NCI-H510A treated with DMSO at 0.1 percent for 48 hours (cell line): ENCODE measurements around the gene ADORA2A.

Experiments used
- DNase-seq: peaks from one replicate; lab custom pipeline; 2025; lab: John Stamatoyannopoulos, UW

ADORA2A gene

DNA sequence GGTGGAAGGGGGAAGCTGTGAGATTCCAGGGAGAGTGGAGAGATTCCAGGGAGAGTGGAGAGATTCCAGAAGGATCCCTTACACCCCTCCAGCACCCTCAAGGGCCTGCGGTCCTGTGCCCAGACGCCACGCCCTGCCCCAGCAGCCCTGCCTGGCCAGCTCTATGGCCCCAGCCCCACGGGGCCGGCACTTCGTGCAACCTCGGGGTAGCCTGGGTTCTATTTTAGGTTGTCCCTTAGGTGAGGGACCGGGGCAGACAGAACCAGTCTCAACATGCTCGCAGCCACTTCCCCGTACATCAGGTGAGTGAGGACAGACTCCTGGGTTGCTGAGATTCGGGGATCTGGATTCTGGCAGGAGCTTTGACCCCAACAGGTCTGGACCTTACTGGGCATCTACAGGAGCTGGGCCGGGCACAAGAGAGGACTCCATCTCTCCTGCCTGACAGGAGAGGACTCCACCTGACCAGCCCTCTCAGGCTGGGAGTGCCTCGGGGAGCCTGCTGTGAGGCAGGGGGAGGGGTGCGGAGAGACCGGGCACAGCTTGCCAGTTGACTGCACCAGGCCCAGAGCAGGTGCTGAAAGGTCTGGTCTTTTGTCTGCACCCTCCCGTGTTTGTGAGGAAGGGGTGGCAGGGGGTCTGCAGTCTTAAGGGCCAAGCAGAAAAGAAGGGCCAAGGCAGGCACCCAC is 8.5 kb upstream of the ADORA2A start:
- peak; percentile 37 for DNase-seq

DNA sequence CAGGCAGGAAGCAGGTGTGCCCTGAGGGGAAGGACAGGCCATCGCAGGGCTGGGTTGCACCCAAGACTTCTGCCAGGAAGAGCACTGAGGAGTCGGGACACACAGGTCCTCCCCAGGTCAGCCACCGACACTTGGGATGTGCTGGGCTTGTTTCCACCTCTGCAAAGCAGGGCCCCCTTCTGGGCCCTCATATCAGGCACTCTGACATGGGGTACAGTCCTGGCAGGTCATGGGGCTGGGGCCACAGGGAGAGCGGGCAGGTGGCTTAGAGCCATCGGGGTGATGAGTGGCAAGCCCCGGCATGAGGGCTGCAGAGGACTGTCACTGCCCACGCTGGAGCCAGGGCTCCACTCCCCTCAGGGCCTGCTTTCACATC is 7.9 kb upstream of the ADORA2A start:
- DNase-seq, result no peak

DNA sequence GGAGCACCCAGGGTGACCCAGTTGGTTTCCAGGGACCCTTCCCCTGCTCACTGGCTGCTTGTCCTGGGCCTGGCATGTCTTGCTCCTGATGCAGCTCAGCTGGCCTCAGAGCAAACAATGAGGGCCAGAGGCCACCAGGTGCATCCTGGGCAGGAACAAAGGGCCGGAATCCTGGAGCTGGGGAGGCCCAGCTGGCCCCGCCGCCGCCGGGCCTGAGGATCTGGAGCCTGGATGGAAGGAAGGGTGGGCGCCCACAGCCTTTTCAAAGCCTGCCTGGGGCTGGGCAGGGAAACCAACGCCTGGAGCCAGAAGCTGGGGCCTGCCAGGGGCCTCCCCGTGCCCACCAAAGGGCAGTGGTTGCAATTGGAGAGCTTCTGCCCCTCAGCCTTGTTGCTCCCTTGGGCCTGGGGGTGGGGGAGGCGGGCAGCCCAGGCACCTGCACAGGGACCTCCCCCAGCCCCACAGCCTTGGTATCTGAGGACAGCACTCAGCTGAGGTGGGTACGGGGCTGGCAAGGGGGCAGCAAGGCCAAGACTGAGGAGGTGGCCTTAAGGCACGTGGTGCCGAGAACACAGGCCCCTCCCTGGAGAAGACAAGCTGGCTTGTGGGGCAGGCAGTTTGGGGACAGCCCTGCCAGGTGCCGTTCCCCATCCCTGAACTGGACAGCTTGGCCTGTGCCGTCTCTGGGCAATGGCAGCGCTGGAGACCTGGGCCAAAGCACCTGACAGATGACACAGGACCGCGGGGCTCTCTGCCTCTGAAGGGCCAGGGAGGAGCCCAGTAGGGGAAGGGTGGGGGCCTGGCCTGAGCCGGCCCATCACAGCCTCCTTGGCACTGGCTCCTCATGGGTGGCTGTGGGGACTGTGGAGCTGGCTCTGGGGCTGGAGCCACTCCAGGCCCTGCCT is 7.1 kb upstream of the ADORA2A start:
- DNase-seq, result no peak

DNA sequence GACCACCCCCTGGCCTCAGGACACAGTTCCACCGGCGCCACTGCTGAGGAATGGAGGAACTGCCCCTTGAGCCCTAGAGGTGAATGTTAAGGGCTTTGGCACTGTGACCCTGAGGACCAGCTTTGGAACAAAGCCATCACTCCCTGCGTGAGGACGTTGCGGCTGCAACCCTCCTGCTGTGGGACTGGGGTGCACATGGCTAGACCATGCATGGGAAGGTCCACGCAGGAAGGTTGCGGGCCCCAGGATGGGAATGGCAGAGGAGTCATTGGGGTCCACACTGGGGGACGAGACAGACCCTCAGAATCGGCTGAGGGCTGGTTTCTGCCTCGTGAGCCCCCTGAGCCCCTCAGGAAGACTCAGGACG is 6.4 kb upstream of the ADORA2A start:
- DNase-seq, result no peak

DNA sequence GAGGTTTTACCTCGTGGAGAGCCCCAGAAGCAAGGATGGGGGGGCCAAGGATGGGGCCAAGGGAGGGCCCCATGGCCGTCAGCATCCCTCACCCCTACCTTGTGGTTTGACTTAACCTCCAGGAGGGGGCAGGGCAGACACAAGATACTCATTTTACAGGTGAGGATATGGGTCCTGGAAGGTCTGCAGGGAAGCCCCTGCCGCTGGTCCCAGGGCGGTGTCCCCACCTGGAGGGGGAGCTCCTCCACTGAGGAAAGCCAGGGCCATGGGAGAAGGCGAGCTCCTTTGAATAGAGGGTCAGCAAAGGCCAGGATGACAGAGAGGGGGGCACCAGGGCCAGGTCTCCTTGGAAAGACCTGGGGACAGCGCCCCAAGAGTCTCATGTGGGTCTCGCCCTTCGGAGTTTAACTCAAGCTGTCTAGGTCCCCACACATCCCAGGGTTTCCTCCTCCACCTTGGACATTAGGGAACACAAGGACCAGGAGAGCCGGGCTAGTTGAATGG is 5.9 kb upstream of the ADORA2A start:
- DNase-seq, result no peak

DNA sequence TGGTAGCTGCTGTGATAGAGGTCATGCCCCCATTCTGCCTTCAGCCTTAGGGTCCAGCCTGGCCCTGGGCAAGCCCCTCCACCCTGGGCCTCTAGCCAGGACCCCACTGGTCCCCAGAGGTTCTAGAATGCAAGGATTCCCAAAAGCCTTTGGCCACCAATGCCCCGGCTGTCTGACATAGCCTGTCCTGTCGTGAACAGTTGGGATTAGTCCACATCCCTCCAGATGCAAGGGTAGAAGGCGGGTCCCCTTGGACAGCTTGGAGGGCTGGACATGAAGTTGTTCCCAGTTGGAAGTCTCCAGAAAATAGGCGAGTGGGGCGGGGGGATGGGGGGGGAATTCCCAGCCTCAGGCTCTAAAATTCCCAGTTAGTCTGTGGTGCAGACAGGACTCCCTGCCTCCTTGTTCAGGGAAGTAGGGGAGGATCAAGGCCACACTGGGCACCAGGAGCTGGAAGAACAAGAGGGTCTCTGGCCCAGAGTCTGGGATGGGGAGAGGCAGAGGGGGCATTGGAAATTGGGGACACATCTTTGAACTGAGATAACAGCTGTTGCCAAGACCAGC is 5.2 kb upstream of the ADORA2A start:
- DNase-seq, result no peak

DNA sequence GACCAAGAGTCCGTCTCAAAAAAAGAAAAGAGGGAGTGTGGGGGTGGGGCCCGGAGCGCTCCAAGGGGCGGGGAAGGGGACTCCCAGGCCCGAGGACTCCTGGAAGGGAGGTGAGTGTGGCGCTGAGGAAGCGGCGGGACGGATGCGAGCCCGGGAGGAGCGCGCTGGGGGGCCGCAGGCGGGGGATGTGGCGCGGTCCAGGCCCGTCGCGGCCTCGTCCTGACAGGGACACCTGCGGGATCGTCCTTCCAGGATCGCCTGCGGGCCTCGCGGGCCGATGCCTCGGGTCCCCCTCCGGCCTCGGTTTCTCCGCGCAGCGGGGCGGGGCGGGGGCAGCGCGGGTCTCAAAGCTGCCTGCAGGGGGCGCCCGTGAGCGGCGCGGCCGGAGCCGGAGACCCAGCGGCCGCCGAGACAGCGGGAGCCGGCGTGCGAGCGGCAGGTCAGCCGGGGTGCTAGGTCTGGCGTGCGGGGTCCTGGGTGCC is 3.8 kb upstream of the ADORA2A start:
- DNase-seq, result no peak

DNA sequence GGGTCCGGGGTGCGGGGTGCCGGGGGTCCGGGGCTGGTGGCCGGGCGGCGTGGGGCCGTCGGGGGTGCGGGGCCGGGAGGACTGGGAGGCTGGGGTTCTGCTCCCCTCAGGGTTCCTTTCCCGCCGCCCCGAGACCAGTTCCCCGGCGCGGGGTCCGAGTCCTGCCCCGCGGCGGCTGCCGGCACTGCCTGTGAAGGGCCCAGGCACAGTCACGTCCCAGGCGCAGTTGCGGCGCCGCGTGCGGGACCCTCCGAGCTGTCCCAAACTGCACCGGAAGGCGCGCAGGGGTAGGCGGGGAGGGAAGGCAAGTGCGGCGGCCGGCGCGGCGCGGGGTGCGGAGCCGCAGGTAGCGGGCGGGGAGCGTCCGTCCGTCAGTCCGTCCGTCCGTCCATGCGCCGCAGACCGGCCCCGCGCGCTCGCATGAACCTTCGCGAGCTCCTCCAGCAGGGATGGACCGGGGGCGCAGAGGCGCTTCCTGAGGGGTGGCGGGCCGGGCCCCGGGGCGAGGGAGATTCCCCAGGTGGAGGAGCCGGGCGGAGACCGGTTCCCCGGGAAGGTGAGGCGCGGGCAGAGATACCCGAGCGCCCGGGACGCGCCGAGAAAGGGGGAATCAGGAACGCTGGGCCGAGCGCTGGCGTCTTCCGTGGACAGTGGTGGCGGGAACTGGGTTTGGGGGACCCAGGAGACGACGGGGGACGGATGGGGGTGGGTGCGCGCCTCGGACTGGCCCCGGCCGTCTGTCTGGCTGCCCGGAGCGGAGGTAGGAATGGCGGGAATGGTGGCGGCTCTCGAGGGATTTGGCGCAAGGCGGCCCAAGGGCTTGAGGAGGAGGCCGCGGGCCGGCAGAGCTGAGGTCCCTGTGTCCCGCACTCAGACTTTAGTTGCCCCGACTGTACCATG is 3.1 kb upstream of the ADORA2A start:
- no peak for DNase-seq

DNA sequence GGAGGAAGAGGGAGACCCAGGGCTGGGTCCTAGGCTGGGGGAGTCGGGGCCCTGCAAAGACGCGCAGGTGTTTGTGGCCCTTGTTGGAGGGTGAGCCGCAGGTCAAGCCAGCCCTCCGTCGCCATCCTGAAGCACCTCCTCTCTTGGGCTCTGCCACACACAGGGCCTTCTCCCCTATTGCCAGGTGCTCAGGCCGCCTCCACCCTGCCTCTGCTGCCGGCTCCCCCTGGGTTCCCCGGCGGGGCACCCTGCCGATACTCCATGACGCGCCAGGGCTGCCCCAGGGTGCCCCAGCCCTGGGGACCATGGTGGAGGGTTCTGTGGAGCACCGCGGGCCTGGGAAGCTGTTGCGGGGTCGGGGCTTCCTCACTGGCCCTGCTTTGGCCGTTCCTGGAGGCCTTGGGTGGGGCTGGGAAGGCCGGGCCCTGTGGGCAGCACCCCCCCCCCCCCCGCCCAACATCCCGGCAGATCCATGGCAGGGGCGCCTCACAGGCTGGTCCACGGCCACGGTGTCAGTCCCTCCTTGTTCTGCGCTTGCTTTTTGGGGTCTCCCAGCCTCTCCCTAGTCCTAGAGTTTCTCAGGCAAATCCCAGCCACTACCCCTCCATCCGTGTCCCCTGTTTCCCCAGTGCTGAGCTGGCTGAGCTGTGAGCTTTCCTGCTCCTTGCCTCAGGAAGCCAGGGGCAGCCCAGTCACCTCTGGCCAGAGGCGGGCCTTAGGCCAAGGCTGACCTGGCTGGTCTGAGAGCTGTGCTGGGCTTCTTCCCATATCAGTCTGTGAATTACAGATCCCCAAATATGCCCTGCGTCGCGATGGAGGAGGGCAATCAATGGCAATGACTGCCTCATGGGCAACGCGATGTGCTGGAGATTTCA is 2.3 kb upstream of the ADORA2A start:
- no peak for DNase-seq

DNA sequence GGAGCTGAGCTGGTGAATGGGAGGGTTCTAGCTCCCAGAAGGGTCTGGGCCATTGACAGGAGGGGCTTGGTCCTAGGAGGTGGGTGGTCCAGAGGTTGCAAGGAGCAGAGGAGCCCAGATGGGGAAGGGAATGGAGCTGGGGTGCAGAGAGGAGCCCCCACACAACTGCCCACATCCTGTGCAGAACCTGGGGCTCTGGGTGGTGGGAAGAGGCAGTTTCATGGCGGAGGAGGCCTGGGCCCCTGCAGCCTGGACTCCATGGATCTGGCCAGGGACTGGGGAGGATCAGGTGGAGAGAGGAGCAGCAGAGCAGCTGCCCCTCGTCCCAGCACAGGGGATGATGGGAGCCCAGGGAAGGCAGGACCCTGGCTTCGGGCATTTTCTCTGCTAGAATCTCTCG is 963 bp upstream of the ADORA2A start:
- no peak for DNase-seq

DNA sequence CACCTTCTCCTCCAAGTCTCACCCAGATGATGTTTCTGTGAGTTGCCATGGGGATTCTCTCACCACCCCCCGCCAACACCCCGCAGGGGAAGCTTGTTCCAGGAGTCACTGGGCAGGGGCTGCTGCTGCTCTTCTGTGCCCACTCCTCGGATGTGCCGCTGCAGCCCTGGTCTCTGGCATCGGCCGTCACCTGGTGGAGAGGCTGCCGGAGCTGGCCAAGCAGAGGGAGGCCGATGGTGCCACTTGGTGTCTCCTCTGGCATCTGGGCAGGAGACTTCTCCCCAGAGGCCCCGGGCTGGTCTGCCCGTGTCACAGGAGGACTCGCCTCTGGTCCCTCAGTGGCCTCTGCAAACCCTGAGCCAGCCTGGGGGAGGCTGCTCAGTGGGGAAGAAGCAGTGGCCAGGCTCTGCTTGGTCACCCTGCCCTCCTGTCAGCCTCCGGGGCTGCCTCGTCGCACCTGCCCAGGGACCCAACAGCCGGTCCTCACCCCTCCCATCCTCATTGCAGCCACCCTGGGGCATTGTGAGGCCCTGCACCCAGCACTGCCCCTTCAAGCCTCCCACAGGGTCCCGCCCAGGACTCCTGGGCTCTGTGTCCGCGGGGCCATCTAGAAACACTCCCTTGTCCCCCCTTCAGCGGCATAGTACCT is 424 bp upstream of the ADORA2A start:
- no peak for DNase-seq

DNA sequence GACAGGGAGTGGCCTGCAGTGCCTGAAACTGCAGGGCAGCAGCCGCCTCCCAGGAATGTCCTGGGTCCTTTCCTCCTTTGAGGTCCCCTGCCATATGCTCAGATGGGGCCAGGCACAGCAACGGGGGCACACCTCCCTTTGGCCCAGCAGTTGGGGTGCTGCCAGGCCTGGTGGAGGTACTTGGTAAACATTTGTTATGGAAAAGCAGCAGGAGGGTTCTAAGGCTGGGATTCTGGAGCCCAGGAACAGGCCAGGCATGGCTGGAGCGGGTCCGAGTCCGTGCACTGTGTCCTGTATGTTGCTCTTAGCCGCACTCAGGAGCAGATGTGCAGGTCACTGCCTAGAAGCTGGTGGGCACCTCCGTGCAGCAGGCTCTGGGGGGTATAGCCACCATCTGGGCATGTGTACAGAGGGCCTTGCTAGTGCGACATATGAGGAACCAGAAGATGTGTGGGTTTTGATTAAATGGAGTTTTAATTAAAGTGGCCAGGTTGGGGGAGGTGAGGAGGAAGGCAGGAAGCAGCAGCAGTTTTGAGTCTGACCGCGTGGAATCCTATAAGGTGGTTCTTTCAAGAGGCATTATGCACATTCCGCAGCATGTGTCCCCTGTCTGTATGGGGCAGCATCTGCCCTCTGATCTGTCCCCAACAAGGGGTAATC is 1.5 kb downstream of the ADORA2A start:
- DNase-seq, result no peak

DNA sequence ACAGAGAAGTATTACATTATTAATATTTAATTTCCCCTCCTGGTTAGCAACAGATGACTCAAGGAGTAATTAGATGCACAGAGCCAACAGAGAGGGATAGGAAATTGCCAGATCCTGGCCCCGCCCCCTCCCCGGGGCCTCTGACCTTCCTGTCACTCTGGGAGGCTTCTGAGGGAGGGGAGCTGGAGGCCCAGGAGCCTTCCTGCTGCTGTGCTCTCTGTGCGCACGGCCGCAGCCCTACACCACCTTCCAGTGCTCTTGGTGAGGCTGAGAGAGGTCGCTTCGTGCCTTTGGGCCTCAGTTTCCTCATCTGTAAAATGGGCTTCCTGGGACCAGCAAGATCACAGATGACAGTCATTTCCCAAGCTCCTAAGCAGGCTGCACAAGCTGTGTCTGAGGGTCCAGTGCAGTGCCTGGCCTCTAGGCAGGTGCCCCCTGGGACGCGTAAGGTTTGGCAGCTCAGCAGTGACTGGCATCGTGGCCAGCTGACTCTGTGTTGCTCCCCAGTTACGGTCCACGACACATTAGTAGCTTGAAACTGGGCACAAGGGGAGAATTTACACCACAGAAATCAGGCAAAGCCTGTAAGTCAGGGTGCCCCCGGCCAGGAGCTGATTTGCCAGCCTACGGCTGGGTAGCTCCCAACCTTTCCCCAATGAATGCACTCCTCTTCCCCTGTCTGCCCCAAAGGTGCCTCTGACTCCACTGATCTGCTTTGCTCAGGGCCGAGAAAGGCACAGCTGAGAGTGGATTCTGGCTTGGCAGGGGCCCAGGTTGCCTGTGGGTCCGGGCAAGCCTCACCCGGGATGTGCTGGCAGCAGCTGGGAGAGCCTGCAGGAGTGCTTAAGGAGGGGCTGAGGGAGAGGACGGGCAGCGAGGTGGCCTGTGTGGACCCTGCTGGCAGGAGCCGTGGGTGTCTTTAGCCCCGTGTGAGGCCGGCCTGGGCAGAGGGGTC is 2.3 kb downstream of the ADORA2A start:
- no peak for DNase-seq

DNA sequence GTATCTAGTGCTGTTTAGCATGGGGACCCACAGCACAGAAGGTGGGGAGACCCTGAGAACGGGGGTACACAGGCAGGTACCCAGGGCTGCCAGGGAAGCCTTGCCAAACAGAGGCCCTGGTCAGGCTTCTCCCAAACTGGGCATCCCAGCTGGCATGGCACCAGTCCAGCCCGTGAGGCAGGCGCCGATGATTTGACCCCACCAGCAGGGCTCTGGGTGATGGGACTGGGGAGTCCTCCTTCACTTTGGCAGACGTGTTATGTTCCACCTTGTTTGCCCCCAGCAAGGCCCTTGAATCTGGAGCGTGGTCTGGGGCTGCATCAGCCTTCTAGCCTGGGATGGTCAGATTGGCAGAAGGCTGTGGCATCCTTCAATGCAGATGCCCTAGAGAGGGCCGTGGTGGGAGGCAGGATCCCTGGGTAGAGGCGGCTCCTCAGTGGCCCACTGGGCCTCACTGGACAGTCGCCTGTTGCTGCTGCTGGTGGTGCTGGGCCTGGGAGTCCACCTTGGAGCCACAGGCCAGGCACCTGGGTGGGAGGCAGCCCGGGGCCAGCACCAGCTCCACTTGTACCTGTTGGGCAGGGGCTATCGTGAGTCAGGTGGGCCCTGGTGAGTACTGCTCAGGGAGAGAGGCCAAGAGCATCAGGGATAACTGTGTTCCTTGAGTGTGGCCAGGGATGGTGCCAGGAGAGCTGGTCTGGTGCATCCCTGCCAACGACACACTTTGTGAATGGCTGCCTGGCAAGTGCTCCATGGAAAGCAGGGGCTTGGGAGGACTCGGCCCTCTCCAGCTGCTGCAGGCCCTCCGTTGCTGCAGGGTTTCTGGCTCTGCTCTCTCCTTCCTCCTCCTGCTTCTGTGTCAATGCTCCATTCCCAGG is 3.3 kb downstream of the ADORA2A start:
- DNase-seq, result no peak

DNA sequence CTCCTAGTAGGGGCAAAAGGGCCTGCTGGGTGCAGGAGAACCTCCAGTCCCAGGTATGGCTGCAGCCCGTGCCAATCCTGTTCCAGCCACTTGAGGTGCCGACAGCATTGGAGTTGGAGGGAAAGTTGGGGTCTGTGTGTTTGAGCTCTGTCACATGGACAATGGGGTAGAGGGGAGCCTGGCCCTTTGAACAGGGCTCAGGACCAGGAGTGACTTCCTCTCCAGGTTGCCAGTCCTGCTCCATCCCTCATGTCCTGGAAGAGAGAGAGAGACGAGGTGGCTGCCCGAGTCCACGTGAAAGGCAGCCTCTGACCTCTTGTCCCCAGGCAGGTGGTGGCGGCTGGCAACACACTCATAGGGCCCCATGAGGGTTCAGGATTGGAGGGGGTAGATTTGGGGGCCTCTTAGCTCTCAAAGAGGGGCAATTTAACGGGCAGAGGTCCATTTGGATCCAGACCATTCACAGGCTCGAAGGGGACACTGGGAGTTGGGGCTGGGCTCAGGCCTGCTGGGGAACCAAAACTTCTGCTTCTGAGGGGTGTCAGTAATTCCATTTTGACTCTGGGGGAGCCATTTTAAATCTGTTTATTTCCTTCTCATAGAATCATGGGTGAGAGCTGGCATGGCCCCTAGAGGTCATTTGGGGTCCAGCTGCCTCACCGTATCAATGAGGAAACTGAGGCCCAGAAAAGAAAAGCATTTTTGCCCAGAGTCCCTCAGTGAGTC is 4.1 kb downstream of the ADORA2A start:
- DNase-seq, result no peak

DNA sequence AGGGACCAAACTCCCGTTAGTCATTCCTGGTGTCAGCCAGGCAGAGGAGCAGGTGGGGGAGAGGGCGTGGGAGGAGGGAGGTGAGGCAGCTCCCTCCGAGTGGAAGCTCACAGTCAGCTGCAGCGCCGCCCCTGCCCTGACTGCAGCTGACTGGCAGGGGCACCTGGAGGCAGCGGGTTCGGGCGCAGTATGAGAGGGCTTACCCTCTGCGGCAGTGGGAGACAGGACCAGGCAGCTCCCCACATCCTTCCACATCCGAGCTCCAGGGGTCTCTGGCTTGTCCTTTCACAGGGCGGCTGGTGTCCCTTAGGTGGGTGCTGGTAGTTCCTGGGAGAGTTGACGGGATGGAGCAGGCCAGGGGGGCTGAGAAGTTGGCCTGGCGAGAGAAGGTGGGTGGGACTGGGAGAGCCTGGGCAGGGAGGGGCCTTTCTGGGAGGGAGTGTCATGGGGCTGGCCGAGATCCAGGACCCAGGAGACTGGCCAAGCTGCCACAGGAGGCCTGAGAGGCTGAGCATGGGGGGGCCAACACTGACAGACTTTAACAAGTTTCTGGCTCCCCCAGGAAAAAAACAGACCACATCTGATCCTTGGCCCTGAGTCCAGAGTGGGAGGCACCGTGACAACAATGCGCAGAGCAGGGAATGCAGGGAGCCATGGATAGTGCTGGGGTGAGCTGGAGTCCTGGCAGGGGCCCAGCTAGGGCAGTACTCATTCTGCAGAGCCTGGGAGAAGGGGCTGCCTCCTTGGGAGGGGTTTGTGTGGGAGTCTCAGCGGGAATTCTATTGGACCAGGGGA is 4.9 kb downstream of the ADORA2A start:
- no peak for DNase-seq
